Body of pancreas (tissue), 4 donors: Measurements from ENCODE around the gene DHX29.

ENCODE experiments used
- POLR2A ChIP-seq, 3 donors: fragments of 450-650 bp; IDR thresholded peaks; one replicate each; pipeline ENCODE4 v1.6.1; 2016; ENCODE audit warnings: antibody characterized with exemption in 3 of 3, mild to moderate bottlenecking in 2 of 3
- TF ChIP-seq, protein P1 (sequence below), 7 experiments: fragments of 450-650 bp in 4 of 7; fragments of 200-600 bp in 3 of 7; sonication (generic) in 3 of 7; IDR thresholded peaks; one replicate each; pipeline ENCODE4 v1.5.1; 2016 to 2019; ENCODE audit warnings: antibody characterized with exemption in 7 of 7

DNA sequence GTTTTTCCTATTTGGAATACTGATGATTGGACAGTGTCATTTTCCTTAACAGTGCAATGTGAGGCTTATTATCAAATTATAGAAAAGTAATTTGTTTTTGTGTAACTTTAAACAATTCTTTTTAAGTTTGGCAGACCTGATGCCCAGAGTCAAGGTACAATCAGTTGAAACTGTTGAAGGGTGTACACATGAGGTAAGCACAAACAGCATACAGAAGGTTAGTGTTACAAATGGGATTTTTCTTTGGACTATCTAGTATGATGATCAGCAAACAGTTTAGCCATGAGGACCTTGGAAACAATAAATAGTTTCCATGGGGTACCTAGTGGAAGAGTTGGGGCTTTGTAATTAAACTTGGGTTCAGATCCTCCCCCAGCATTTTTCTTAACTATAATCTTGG is 16.5 kb upstream of the DHX29 start:
- TF ChIP-seq, protein P1, sequence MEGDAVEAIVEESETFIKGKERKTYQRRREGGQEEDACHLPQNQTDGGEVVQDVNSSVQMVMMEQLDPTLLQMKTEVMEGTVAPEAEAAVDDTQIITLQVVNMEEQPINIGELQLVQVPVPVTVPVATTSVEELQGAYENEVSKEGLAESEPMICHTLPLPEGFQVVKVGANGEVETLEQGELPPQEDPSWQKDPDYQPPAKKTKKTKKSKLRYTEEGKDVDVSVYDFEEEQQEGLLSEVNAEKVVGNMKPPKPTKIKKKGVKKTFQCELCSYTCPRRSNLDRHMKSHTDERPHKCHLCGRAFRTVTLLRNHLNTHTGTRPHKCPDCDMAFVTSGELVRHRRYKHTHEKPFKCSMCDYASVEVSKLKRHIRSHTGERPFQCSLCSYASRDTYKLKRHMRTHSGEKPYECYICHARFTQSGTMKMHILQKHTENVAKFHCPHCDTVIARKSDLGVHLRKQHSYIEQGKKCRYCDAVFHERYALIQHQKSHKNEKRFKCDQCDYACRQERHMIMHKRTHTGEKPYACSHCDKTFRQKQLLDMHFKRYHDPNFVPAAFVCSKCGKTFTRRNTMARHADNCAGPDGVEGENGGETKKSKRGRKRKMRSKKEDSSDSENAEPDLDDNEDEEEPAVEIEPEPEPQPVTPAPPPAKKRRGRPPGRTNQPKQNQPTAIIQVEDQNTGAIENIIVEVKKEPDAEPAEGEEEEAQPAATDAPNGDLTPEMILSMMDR (IDR thresholded peaks at IDR 0.05): no peak
- no peak for TF ChIP-seq POLR2A (IDR thresholded peaks at IDR 0.05)
